ENCODE results near the gene FAM118B.

DNA sequence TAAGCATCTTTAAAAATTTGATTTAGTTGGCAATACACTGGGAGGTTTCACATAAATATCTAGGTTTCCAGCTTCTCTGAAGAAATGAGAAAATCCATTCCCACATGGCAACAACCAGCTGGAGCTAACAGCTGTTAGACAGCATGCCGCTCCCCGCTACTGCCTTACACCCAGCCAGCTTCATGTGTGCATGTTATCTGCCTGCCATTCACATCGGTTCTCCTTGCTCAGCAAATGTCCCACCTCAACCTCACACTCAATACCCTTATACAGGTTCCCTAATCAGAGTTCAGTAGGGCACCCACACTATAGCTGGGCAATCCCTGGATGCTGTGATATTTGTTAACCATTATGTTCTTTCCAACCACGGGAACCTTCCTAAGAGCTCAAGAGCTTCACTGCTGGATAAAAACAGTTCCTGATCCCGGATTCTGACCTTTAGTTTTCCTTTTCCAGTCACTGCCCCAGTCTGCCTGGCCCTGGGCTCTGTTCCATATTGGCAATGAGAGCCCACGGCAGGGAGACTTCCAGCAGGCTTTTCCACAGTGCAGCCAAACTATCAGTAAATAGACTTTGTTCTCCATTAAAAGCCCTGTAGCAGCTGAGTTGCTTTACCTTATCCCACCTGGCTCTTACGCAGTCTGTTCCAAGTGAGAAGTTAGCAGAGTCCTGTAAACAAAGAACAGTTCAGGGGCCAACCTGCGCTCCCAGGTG, 8.8 kb upstream of the FAM118B start:
- no peak for TF ChIP-seq CSRNP3 (CRISPR knock-in tag; IDR thresholded peaks at IDR 0.05)
- no peak for TF ChIP-seq ISL1 (CRISPR knock-in tag; IDR thresholded peaks at IDR 0.05)
- TF ChIP-seq RARB (CRISPR knock-in tag; IDR thresholded peaks at IDR 0.05), result no peak
- no peak for TF ChIP-seq ZFP30 (CRISPR knock-in tag; IDR thresholded peaks at IDR 0.05)
- TF ChIP-seq CREB5 (CRISPR knock-in tag; IDR thresholded peaks at IDR 0.05; ENCODE audit: low read depth), result no peak
- no peak for TF ChIP-seq ESRRG (CRISPR knock-in tag; IDR thresholded peaks at IDR 0.05)
- no peak for TF ChIP-seq TCF4 (CRISPR knock-in tag; IDR thresholded peaks at IDR 0.05; ENCODE audit: borderline replicate concordance)
- no peak for TF ChIP-seq ZNF8 (CRISPR knock-in tag; IDR thresholded peaks at IDR 0.05)
- no peak for TF ChIP-seq OSR1 (CRISPR knock-in tag; IDR thresholded peaks at IDR 0.05)
- TF ChIP-seq CSDC2 (CRISPR knock-in tag; IDR thresholded peaks at IDR 0.05), result no peak
- TF ChIP-seq, protein P1, sequence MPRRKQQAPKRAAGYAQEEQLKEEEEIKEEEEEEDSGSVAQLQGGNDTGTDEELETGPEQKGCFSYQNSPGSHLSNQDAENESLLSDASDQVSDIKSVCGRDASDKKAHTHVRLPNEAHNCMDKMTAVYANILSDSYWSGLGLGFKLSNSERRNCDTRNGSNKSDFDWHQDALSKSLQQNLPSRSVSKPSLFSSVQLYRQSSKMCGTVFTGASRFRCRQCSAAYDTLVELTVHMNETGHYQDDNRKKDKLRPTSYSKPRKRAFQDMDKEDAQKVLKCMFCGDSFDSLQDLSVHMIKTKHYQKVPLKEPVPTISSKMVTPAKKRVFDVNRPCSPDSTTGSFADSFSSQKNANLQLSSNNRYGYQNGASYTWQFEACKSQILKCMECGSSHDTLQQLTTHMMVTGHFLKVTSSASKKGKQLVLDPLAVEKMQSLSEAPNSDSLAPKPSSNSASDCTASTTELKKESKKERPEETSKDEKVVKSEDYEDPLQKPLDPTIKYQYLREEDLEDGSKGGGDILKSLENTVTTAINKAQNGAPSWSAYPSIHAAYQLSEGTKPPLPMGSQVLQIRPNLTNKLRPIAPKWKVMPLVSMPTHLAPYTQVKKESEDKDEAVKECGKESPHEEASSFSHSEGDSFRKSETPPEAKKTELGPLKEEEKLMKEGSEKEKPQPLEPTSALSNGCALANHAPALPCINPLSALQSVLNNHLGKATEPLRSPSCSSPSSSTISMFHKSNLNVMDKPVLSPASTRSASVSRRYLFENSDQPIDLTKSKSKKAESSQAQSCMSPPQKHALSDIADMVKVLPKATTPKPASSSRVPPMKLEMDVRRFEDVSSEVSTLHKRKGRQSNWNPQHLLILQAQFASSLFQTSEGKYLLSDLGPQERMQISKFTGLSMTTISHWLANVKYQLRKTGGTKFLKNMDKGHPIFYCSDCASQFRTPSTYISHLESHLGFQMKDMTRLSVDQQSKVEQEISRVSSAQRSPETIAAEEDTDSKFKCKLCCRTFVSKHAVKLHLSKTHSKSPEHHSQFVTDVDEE (CRISPR knock-in tag; IDR thresholded peaks at IDR 0.05), result no peak
